Fibroblast of peridontal ligament (primary cell): ENCODE measurements around the gene C17orf107.

Source experiments
- DNase-seq: peaks from one replicate; pipeline ENCODE4 v3.0.0-alpha.2; 2010; ENCODE audit errors: extremely low read depth

Gene C17orf107

DNA sequence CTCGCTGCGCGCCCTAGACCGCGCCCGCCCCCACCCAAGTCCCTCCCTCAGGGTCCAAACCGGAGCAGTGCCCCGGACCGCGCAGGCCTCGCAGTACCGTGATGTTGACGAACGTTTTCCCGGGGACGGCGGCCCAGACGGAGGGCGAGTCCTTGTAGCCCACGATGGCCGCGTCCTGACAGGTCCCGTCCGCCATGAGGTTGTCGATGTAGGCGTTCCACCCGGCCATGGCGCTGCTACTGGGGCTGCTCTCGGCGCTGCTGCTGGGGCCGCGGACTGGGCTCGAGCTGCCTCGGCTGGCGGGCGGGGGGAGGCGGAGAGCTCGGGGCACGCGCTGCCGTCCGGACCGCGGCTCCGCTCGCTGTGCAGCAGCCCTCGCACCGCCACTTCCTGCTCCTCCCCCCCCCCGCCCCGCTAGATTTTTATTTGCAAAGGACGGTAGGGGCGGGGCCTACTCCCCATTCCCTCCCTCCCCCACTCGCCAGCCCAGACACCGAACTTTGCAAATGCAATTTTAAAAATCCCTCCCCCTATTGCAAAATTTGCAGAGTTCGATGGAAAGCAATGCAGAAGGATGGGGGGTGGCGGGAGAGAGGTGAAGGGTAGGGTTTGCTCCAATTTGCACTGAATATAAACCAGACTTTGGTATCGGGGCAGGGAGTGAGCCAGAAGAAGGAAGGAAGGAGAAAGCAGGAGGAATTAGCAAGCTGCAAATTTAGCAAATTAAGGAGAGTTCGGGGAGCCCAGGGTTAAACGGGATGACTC lies 49.0 kb downstream of the C17orf107 start, which contains the start of gene PFN1:
Gene PFN1, minus strand, starts transcription at position 365 of the 765 bp plus-strand sequence. Its CDS starts 136 bp downstream, at position 229.
- DNase-seq: peak; percentile 93

GRCh38 chr17:4948931-4949320 lies 49.6 kb downstream of the C17orf107 start:
- DNase-seq: no peak

- peak; percentile 48 for DNase-seq
Measured at GRCh38 chr17:4949321-4950074, 50.2 kb downstream of the C17orf107 start.

DNA sequence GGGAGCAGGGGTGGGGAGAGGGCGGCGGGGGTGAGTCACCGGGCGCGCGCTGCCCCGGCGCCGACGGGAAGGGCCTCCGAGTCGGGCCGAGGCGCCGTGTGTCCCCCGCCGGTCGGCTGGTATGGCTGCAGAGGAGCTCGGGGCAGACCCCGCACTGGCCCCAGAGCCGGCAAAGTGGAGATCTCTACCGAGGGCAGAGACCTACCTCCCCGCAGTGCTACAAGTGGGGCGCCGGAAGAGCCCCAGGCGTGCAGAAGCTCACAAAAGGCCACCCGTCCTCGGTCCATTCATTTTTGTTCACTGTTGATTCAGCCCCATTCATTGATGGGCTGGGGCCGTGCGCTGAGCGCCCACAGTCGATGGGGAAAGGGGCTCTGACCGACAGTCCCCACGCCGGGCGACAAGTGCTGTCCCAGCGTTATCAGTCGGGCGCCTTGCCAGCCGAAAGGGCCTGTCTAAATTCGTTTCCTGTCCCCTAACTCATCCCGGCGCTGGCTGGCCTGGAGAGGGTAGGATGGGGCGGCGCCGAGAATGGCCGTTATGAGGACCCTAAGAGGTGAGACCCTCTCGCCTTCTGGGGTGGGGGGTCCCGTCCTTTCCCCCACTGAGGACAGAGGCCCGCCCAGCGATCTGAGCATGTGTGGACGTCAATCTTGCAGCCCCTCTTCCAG lies 50.9 kb downstream of the C17orf107 start:
- no peak for DNase-seq

GRCh38 chr17:4950746-4951204 lies 51.4 kb downstream of the C17orf107 start, which contains the start of gene ENO3:
Gene ENO3 (plus strand): TSS chr17:4951119. CDS start chr17:4951830, 711 bp downstream.
- no peak for DNase-seq

DNA sequence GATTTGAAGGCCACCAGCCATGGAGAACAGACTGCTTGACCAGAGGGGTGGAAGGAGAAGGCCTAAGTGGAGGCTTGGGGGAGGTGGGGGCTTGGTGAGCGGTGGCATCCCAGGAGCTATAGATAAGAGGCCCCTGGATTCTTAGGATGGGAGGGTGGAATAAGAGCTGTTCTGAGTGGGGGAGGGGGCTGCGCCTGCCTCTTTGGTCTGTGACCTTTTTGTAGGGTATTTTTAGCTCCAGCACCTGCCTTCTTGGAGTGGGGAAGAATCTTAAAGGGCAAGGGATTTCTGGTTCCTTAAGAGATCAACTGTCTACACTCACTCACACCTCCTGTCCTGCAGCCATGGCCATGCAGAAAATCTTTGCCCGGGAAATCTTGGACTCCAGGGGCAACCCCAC lies 52.1 kb downstream of the C17orf107 start:
- DNase-seq: no peak
